ENCODE measurements around the gene TEX51.

GRCh38 chr2:126913329-126913728 lies 14.6 kb downstream of the TEX51 start:
- no peak for TF ChIP-seq EZH2 (optimal IDR thresholded peaks at IDR 0.05; ENCODE audit: low read depth, low read length)
- TF ChIP-seq CTCF (IDR thresholded peaks at IDR 0.05; ENCODE audit: low read length): no peak
